HG03575 (cell line): Measurements from ENCODE around the gene POLA1.

Source experiments
- ATAC-seq: cut with Tn5 transposase; IDR thresholded peaks from one replicate; pipeline ENCODE4 v1.9.1; 2021; ENCODE audit not compliant: unreplicated experiment, insufficient number of reproducible peaks, low FRiP score; ENCODE audit errors: extremely low read depth

Gene POLA1

GRCh38 chrX:25012793-25013631 is 319.3 kb downstream of the POLA1 start:
- ATAC-seq = no peak

- ATAC-seq = no peak
Measured at GRCh38 chrX:25013632-25014365, 320.1 kb downstream of the POLA1 start.

GRCh38 chrX:25014366-25014838 is 320.7 kb downstream of the POLA1 start:
- ATAC-seq = no peak

- ATAC-seq = no peak
Measured at GRCh38 chrX:25015486-25016360, 322.0 kb downstream of the POLA1 start, which contains the start of gene ARX. TSS of gene ARX (minus strand) at chrX:25015965. CDS start at chrX:25015737, 228 bp downstream.

- no peak for ATAC-seq
Measured at GRCh38 chrX:25016361-25016671, 322.6 kb downstream of the POLA1 start.

DNA sequence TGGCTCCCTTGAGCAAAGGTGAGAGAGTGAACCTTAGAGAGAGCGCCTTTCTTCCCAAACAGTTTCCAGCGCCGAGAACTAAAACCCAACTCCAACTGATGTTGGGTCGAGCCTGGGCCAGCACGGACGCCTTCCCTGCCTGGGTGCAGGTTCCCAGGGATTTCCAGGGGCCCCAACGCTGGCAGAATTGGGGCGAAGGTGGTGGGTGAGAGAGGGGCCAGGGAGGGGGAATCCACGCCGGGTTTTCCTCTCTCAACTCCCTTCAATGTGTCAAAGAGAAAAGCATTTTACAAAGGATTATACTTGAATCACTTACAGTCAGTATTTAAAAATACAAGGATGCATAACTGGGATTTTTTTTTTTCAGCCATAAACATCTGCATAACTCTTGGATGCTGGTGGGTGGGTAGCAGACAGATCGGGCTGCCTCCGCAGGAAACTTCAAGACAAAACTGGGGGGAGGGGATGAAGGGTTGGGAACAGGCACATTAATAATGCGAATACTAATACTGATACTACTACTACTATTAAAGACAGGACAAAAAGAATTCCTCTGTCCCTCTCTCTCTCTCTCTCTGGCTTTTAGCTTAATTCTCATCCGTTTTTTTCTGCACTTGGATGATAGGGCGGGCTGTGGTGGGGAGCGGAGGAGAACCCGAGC is 323.4 kb downstream of the POLA1 start:
- no peak for ATAC-seq

GRCh38 chrX:25017667-25018247 is 324.0 kb downstream of the POLA1 start:
- ATAC-seq = no peak

DNA sequence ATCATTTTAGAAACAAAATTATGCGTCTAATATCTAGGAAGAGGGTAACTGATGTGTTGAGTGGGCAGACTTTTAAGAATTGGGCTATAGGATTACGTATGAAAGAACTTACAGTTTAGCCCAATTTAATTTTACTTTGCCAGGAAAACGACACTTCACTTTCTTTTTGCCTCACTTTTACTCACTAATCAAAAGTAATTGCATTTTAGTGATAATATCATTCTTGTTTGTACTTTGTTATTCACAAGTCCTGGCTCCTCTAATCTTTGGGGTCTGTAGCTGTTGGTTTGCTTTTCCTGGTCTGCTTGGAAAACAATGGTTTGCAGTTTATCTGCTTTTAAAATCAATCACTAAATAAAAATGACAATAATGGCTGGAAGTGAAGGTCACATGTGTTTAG is 325.0 kb downstream of the POLA1 start:
- no peak for ATAC-seq

DNA sequence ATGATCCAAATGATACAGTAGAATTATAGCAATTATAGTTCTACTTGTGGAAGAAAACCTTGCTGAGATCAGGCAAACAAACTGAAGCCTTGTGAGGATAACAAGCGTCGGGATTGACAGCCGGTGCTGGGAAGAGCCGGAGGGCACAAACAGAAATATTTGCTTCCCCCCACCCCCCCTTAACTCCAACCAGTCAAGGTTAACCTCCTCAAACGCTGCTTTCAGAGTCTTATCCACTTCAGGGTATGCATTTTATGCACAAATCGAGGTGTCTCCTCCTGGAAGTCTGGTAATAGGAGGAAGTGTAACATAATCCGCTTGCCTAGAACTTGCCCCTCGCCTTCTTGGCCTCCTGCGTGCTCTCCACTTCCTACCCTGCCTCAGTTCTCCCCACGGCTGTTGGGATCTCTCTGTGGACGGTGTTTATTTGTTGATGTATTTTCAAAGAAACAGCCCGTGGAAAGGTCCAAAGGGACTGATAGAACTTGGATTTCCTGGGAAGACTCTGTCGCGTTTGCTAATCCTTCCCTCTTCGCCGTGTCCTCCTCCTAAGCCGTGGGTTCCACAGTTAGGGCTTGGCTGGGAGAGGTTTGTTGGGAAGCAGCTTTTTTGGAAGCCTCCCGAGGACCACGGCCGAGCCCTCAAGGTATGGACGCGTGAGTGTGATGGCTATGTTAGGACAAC is 326.1 kb downstream of the POLA1 start:
- no peak for ATAC-seq

DNA sequence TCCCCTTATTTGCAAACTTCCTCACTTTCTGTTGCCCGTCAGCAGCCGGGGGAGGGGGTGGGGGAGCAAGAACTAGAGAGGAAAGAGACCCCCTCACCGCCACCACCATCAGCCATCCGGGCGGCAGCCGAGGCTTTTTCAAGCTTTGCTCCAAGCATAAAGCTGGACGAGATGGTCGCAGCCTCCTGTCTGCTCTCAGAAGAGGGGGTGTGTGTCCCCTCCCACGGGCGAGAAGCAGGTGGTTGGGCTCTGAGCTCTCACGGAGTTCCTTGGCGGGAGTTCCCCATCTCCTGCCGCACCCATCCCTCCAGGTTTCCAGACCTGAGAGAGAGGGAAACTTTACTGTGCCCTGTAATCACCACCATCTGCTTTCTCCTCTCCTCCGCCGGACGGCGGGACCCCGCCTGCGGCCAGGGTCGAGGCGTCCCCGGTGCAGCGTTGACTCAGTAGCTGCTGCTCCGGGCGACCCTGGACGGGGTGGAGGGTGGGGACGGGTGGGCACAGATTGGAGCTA is 326.7 kb downstream of the POLA1 start:
- ATAC-seq = no peak

- no peak for ATAC-seq
Measured at GRCh38 chrX:25020905-25021449, 327.3 kb downstream of the POLA1 start.

DNA sequence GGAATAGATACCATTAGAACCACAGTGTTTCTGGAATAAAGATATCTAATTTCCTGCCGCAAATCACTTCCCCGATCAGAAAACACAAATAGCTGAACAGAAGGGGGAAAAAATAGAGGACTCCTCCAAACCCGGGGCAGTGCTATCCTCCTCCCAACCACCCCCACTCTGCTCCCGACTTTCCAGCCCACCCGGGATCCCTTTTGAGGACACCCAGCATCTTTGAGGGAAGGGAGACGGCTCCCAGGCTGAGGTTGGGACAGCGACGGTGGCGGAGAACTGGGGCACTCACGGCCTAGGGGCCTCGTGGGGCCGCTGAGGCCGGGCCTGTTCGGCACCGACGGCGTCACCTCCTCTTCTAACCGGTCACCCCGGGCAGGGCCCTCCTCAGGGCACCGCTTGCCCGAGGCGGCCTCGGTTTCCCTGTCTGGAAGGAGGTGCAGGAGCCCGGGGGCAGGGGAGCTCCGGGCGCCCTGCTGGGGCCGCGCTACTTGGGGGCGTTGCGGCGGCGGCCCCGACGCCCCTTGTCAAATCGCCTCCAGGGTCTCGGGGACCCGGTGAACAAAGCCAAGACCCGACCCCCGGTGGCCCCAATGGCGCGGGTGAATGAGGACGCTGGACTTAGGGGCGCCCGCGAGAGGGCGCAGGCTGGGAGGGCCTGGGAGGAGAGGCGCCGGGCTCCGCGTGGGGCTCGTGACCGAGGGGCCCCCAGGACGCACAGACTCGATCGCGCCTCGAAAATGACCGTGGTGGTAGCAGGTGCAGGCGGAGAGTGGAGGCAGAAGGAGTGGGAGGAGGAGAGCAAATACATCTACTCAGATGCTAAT is 329.0 kb downstream of the POLA1 start:
- no peak for ATAC-seq

DNA sequence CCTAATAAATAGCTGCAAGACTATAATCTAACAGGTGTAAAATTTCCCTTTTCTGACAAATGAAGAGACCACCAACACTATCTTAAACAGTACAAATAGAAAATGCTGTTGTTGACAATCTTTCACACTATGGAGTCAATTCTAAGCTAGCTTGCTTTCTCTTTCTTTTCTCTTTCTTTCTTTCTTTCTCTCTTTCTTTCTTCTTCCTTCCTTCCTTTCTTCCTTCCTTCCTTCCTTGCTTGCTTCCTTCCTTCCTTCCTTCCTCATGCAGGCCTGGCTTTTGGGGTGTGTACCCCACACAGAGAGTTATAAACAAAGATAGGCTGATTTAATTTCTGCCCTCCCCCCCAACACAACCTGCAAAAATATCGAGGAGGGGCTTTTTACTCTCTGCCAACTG is 330.2 kb downstream of the POLA1 start:
- ATAC-seq = no peak

- ATAC-seq = no peak
Measured at GRCh38 chrX:25025615-25026014, 331.9 kb downstream of the POLA1 start.

DNA sequence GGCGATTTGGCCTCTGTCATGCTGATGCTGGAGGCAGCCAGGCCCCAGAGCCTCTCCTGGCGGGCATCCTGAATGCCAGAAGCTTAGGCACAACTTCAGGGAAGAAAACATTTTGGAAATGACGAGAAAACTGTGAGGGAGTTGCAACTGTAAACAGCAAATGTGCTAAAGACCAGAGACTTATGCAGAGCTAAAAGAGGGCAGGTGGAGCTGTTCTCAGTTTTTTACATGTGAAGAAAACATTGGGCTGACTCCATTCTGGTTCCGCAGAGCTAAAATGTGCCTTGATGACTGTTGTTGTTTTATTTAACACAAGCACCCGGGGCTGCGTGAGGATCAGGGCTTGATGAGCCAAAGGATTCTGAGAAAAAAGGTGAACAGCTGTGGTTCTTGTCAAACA is 332.9 kb downstream of the POLA1 start:
- ATAC-seq = no peak

DNA sequence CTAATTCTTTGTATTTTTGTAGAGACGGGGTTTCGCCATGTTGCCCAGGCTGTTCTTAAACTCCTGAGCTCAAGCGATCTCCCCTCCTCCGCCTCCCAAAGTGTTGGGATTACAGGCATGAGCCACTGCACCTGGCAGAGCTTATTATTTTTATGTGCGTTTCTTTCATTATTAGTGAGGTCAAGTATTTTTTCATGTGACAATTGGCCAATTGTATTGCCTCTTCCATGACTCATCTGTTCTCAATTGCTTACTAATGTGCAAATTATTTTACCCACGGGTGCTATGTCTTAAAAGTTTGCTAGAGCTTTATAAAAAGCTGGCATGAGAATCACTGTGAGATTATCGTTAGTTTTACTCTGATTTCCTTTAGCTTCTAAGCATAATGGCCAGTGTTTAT is 335.0 kb downstream of the POLA1 start:
- ATAC-seq = no peak

- ATAC-seq = no peak
Measured at GRCh38 chrX:25029288-25029825, 335.6 kb downstream of the POLA1 start.
